GM12864 (cell line): ENCODE results near the gene PXMP2.

Source experiments
- DNase-seq: peaks from one replicate; pipeline ENCODE4 v3.0.0-alpha.2; 2011; ENCODE audit warnings: low read depth
- H3K4me3 ChIP-seq: 2 replicates; pipeline ENCODE4 v1.5.1; 2011; ENCODE audit warnings: mild to moderate bottlenecking, low read depth, low read length, control low read depth
- CTCF ChIP-seq: IDR thresholded peaks from 2 replicates; pipeline ENCODE4 v1.5.1; 2011; ENCODE audit warnings: low read depth, mild to moderate bottlenecking, moderate library complexity, low read length, control low read depth, inconsistent platforms; ENCODE audit errors: missing control alignments

The PXMP2 gene

GRCh38 chr12:132698341-132698740 is 11.0 kb downstream of the PXMP2 start:
- no peak for TF ChIP-seq CTCF
- H3K4me3 ChIP-seq: no peak overlapping the region
- no peak for DNase-seq

GRCh38 chr12:132700212-132700822 is 12.9 kb downstream of the PXMP2 start:
- TF ChIP-seq CTCF: no peak
- H3K4me3 ChIP-seq: no peak overlapping the region
- peak; percentile 52 for DNase-seq

GRCh38 chr12:132702640-132703039 is 15.3 kb downstream of the PXMP2 start:
- H3K4me3 ChIP-seq: no peak overlapping the region
- DNase-seq: no peak
- TF ChIP-seq CTCF: no peak

- H3K4me3 ChIP-seq: no peak overlapping the region
- TF ChIP-seq CTCF: no peak
- DNase-seq: no peak
These were observed 16.3 kb downstream of the PXMP2 start for GRCh38 chr12:132703641-132704040.

GRCh38 chr12:132707241-132707640 is 19.9 kb downstream of the PXMP2 start:
- no peak for TF ChIP-seq CTCF
- H3K4me3 ChIP-seq: no peak overlapping the region
- no peak for DNase-seq

DNA sequence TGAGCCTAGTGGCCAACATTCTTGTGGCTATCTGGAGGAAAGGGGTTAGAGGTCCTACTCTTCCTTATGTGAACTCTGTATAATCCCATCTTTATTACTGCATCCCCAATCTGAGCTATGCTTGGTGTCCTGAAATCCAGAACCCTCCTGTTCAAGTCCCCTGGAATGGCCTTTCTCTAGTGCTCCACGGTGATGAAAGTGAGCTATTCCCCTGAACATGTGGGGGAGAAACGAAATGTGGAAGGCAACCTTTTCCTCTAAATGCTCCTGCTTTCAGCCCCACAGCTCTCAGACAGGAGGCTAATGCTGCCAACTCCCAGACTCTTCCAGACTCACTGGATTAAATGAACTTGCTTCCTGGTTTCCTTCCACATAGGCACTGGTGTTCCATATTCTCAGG is 20.8 kb downstream of the PXMP2 start:
- no peak for TF ChIP-seq CTCF
- no peak for DNase-seq
- H3K4me3 ChIP-seq: no peak overlapping the region

DNA sequence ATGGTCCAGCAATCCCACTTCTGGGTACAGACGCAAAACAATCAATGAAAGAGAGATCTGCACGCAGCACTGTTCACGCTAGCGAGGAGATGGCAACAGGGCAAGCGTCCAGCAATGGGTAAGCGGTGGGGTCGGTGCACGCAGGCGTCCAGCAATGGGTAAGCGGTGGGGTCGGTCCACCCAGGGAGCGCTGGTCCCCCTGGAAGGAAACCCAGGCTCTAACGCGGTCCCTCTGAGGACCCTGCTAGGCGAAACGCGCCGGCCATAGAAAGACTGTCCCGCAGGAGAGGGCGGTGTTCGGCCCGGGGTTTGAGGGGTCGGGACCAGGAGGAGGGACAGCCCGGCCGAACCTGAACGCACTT is 22.6 kb downstream of the PXMP2 start:
- H3K4me3 ChIP-seq: peak overlapping the region; percentile 71
- TF ChIP-seq CTCF: no peak
- no peak for DNase-seq
